ENCODE measurements around the gene NUP93. TPM values are rescaled to one million over a fixed set of nuclear protein-coding genes. Genes with fewer than 3 reads are reported as not detected.

NUP93 gene
- total RNA-seq, 3 donors from 2014 or later: 29.4 to 48.8 (median 32.6) TPM

DNA sequence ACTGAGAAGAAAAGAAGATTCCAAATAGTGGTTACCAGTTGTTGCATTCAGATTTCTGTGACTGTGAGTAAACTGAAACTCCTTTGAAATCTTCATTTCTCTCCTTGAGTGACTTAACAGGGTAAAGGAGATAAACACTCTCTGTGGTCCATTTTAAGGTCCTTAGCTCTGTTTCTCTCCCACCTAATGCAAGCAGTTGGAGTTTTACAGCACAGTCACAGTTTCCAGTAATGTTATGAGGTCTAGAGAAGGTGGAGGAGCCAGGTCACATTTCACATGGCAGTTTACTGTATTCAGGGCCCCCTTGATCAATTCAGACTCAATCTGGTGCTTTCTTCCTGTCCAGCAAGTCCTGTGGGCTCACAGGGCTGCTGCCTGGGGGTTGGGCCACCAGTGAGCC lies 102.8 kb downstream of the NUP93 start:
- Histone ChIP-seq H3K4me1 (no peaks in the 10 kb centered on the region), H3K4me3 (no peak overlapping the region), H3K36me3 (no peaks in the 10 kb centered on the region), H3K27ac (no peak overlapping the region), H3K9me3 (no peaks in the 10 kb centered on the region), H3K27me3 (no peaks in the 10 kb centered on the region)
- intact Hi-C loops (cut with DNase I; ENCODE audit: low total_unique reads): no loop called here
- TF ChIP-seq POLR2A (IDR thresholded peaks at IDR 0.05) (no peak), POLR2AphosphoS5 (IDR thresholded peaks at IDR 0.05) (no peak)
- TF ChIP-seq, protein P1, sequence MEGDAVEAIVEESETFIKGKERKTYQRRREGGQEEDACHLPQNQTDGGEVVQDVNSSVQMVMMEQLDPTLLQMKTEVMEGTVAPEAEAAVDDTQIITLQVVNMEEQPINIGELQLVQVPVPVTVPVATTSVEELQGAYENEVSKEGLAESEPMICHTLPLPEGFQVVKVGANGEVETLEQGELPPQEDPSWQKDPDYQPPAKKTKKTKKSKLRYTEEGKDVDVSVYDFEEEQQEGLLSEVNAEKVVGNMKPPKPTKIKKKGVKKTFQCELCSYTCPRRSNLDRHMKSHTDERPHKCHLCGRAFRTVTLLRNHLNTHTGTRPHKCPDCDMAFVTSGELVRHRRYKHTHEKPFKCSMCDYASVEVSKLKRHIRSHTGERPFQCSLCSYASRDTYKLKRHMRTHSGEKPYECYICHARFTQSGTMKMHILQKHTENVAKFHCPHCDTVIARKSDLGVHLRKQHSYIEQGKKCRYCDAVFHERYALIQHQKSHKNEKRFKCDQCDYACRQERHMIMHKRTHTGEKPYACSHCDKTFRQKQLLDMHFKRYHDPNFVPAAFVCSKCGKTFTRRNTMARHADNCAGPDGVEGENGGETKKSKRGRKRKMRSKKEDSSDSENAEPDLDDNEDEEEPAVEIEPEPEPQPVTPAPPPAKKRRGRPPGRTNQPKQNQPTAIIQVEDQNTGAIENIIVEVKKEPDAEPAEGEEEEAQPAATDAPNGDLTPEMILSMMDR (IDR thresholded peaks at IDR 0.05): no peak
- DNase-seq (ENCODE audit: low spot score in 2 of 2): no peak

- Histone ChIP-seq H3K4me1 (no peaks in the 10 kb centered on the region), H3K9me3 (no peaks in the 10 kb centered on the region), H3K36me3 (no peaks in the 10 kb centered on the region), H3K4me3 (no peak overlapping the region), H3K27ac (no peak overlapping the region), H3K27me3 (no peaks in the 10 kb centered on the region)
- TF ChIP-seq POLR2AphosphoS5 (IDR thresholded peaks at IDR 0.05) (no peak), POLR2A (IDR thresholded peaks at IDR 0.05) (no peak)
- TF ChIP-seq, protein P1 (IDR thresholded peaks at IDR 0.05): no peak
- intact Hi-C loops (cut with DNase I; ENCODE audit: low total_unique reads): no loop called here
- DNase-seq (ENCODE audit: low spot score in 2 of 2): no peak
Observed at GRCh38 chr16:56833243-56833970, 103.5 kb downstream of the NUP93 start.

DNA sequence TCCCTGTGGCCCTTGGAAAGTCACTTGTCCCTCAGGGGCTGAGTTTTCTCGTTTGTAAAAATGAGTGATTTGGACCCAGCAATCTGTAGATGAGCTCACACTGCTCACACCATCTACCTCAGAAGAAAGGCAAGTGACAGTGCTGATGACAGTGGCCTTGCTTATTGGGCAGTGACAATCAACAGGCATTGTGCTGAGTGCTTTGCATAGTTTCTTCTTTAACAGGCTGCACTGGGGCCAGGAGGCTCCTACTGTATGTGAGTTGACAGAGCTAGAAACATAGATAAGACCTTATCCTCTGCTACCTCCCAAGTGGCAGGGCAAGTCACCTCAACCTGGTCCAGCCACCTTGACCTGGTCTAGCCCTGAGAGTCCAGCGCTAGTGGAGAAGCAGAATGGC lies 105.4 kb downstream of the NUP93 start:
- no peaks in the 10 kb centered on the region for H3K27me3 ChIP-seq
- no peaks in the 10 kb centered on the region for H3K4me1 ChIP-seq
- DNase-seq (ENCODE audit: low spot score in 2 of 2): no peak
- intact Hi-C loops (cut with DNase I; ENCODE audit: low total_unique reads): no loop called here
- no peaks in the 10 kb centered on the region for H3K36me3 ChIP-seq
- no peak overlapping the region for H3K4me3 ChIP-seq
- TF ChIP-seq, protein P1 (IDR thresholded peaks at IDR 0.05): no peak
- TF ChIP-seq POLR2AphosphoS5 (IDR thresholded peaks at IDR 0.05) (no peak), POLR2A (IDR thresholded peaks at IDR 0.05) (no peak)
- no peaks in the 10 kb centered on the region for H3K9me3 ChIP-seq
- no peak overlapping the region for H3K27ac ChIP-seq

GRCh38 chr16:56836410-56837230 lies 106.7 kb downstream of the NUP93 start:
- Histone ChIP-seq H3K4me1 (no peaks in the 10 kb centered on the region), H3K27ac (no peak overlapping the region), H3K27me3 (no peaks in the 10 kb centered on the region), H3K9me3 (no peaks in the 10 kb centered on the region), H3K36me3 (no peaks in the 10 kb centered on the region), H3K4me3 (no peak overlapping the region)
- intact Hi-C loops (cut with DNase I; ENCODE audit: low total_unique reads): no loop called here
- no peak for TF ChIP-seq POLR2A (IDR thresholded peaks at IDR 0.05)
- TF ChIP-seq POLR2AphosphoS5 (IDR thresholded peaks at IDR 0.05): no peak
- no peak for DNase-seq (ENCODE audit: low spot score in 2 of 2)

- DNase-seq (ENCODE audit: low spot score in 2 of 2): no peak
- H3K9me3 ChIP-seq: no peaks in the 10 kb centered on the region
- intact Hi-C loops (cut with DNase I; ENCODE audit: low total_unique reads): no loop called here
- TF ChIP-seq, protein P1 (IDR thresholded peaks at IDR 0.05): no peak
- TF ChIP-seq POLR2AphosphoS5 (IDR thresholded peaks at IDR 0.05) (no peak), POLR2A (IDR thresholded peaks at IDR 0.05) (no peak)
- H3K36me3 ChIP-seq: no peaks in the 10 kb centered on the region
- H3K4me3 ChIP-seq: no peak overlapping the region
- H3K27me3 ChIP-seq: no peaks in the 10 kb centered on the region
- no peaks in the 10 kb centered on the region for H3K4me1 ChIP-seq
- no peak overlapping the region for H3K27ac ChIP-seq
Observed at GRCh38 chr16:56838622-56839337, 108.9 kb downstream of the NUP93 start.
